Psoas muscle (tissue), 8 donors: ENCODE results near the gene POU3F2. TPM values are rescaled to one million over a fixed set of nuclear protein-coding genes. Genes with fewer than 3 reads are reported as not detected.

Experiments used
- ATAC-seq, 4 donors: fragments of 200-7000 bp; cut with Tn5 transposase; one replicate each; pipeline ENCODE4 v1.9.1; 2020; ENCODE audit warnings: moderate library complexity in 3 of 4, mild to moderate bottlenecking in 2 of 4
- DNase-seq, 2 donors: peaks; one replicate each; pipeline ENCODE4 v3.0.0-alpha.2; 2020
- H3K27ac ChIP-seq: fragments of 200-600 bp; one replicate; pipeline ENCODE4 v1.8.0; 2022
- H3K27me3 ChIP-seq, 3 donors: fragments of 200-600 bp in 1 of 3; one replicate each; pipeline versions ENCODE4 v1.6.1 to v1.8.0; 2013 to 2022; ENCODE audit warnings: low read length in 2 of 3, mild to moderate bottlenecking in 2 of 3, moderate library complexity in 1 of 3; ENCODE audit not compliant: insufficient read depth in 3 of 3
- H3K36me3 ChIP-seq, 2 donors: fragments of 200-600 bp in 1 of 2; one replicate each; pipeline versions ENCODE4 v1.6.1 to v1.8.0; 2013 to 2022; ENCODE audit warnings: low read depth in 1 of 2, mild to moderate bottlenecking in 1 of 2, moderate library complexity in 1 of 2; ENCODE audit not compliant: insufficient read depth in 1 of 2
- H3K4me1 ChIP-seq: fragments of 200-600 bp; one replicate; pipeline ENCODE4 v1.8.0; 2022
- H3K4me3 ChIP-seq: fragments of 200-600 bp; one replicate; pipeline ENCODE4 v1.8.0; 2022; ENCODE audit warnings: mild to moderate bottlenecking
- H3K9me3 ChIP-seq: fragments of 200-600 bp; one replicate; pipeline ENCODE4 v1.8.0; 2022
- CTCF ChIP-seq: fragments of 200-600 bp; IDR thresholded peaks from one replicate; pipeline ENCODE4 v1.8.0; 2022; ENCODE audit warnings: antibody characterized with exemption
- WGBS, 3 donors: extraction: QIAGEN DNeasy Blood & Tissue Kit; methylation state at CpG; one replicate each; pipeline versions ENCODE4 v1.1.6 to v1.1.7; 2013; 5-methylcytosine and 5-hydroxymethylcytosine counted together
- intact Hi-C, 2 donors: fragments of 100-400 bp; cut with DNase I; formaldehyde crosslinking; loops; one replicate each; pipeline versions ENCODE4 v1.11.0 to v1.14.2; 2022
- polyA plus RNA-seq, 3 donors: library from polyadenylated mRNA; stranded (reverse); fragments of 200-250 nt; gene quantifications; one replicate each; pipeline ENCODE4 v1.2.3, GENCODE V29; 2013
- total RNA-seq, 4 donors: library from RNA; stranded (reverse); fragmentation: NEBNext Ultra II Directional in 2 of 4; extraction: Animal tissue kit (Norgen Biotek cat#: 25700) in 2 of 4; gene quantifications; one replicate each; pipeline versions ENCODE4 v1.2.1 to v1.2.4, GENCODE V29; 2021 to 2023
- donor health status: healthy with polysubstance abuse.
- donor health status: DM: no; HTN: no; CAD: no; lungs with moderate emphysema.
- donor health status: Bipolar disorder and iron deficiency.
- donor health status: healthy.
- donor health status: DM: yes; HTN: yes; CAD: no.
- donor health status: DM: no; HTN: no; CAD: no.
- donor health status: DM: no; HTN: no; CAD: no.
- donor health status: DM: yes; HTN: yes; CAD: no.

Gene POU3F2
- total and polyA plus RNA-seq, 7 donors: 0.01 TPM; not detected in 6

- ATAC-seq (no peak), DNase-seq (no peak)
- no peaks in the 10 kb centered on the region for H3K9me3 ChIP-seq
- H3K27me3 ChIP-seq: peaks cover 3 to 100% (median 30%) of the 10 kb centered on the region in 3 donors
- no peaks in the 10 kb centered on the region for H3K36me3 ChIP-seq
- no peak overlapping the region for H3K4me3 ChIP-seq
- no peak overlapping the region for H3K27ac ChIP-seq
- no peak for TF ChIP-seq CTCF
- peaks cover 5% of the 10 kb centered on the region for H3K4me1 ChIP-seq
- intact Hi-C loops: loop anchor here in 1 of 2 donors (10.0 kb wide), 1 partner anchor 282 kb away; no protein-coding TSS in a partner anchor
- 10 to 14% (median 12%) methylated on average over 40 to 44 of the region's 44 CpGs for WGBS, 3 donors
These were observed 8.2 kb downstream of the POU3F2 start for GRCh38 chr6:98842342-98843180.

DNA sequence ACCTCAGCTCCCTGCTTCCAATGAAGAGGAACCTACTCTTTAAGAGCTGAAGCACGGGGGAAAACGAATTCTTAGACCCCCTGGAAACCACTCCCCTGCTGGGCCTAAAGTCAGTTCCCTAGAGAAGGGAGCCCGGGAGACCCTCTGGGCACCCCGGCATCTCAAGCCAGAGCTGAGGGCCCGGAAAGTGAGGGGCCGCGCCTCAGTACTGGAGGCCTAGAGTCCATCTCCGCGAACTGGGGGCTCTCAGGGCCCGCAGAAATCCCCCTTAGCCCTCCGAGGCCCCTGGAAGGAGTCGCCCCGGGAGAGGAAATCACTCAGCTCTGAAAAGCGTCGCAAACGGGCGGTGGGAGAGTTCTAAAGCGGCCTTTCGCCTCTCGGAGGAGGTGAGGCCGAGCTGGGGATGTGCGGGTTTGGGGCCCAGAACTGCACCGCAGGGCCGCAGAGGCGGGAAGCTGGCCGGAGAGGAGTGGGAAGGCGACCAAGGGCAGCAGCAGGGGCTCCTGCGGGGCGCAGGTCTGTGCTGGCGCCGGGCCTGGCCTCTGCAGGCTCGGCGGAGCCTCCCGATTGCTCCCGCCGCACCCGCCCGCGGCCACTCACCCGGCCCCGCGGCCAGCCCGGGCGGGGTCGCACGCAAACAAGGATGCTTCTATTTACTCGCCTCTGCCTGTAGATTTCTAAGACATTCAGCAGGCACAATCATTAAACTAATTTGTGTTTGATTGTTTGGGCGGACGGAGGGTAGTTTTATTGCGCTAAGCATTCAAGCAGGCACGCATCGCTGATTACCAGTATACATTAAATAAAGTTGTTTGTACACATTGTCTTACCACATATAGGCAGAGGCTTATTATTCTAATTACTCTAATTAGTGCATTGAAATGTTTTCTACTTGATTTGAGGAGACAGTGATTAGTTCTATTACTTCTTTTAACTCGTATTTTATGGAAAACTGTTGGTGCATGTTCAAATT is 9.2 kb downstream of the POU3F2 start:
- intact Hi-C loops: loop anchor here in 1 of 2 donors (10.0 kb wide), 1 partner anchor 281 kb away; no protein-coding TSS in a partner anchor
- WGBS, 3 donors: 16 to 19% (median 18%) methylated on average over 53 of the region's 53 CpGs
- Histone ChIP-seq H3K4me3 (no peak overlapping the region), H3K36me3 (no peaks in the 10 kb centered on the region), H3K27ac (no peak overlapping the region), H3K27me3 (peaks cover 3 to 100% (median 34%) of the 10 kb centered on the region in 3 donors), H3K4me1 (peaks cover 5% of the 10 kb centered on the region), H3K9me3 (no peaks in the 10 kb centered on the region)
- DNase-seq: no peak
- no peak for TF ChIP-seq CTCF
- ATAC-seq: no peak

DNA sequence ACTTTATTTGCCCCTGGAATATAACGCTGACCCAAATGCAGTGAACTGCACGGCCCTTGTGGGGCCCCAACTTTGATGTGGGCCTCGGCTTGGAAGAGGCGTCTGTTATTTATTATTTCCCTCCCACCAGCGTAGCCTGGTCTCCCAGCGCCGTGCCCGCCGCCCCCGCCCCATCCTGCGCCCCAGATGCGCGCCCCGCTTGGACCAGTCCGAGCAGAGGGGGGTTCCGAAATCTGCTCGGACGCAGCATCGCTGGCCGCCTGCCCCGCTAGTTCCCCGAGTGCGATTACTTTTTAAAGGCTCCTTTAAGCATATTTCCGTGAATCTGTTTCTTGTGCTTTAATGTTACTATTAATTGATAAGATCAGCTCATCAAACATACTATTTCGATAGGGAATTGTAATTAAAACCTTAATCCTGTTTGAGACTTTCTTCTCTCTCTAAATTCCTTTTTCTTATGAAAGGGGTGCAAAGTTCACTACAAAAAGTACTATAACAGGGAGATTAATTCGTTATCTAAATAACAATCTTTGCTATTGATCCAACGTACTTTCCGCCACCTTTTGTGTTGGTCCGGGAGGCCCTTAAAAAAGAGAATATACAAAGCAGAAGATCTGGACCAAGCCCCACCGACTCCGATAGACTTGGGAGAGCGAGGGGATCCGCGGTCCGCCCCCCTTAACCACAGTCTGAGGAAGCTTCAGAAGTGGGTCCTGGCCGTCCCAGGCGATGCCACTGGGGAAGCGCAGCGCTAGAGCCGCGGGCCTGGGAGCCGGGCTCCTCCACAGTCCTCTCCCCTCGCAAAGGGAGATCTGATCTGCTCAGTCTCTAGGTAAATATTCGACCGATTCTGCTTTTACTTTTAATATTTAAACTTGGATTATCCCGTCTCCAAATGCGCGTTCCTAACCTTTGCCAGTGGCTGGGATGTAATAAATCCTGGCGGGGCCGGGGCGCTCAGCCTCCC is 10.2 kb downstream of the POU3F2 start:
- peak overlapping the region; percentile 44 for H3K4me3 ChIP-seq
- ATAC-seq (no peak), DNase-seq (no peak)
- peaks cover 3 to 99% (median 37%) of the 10 kb centered on the region in 3 donors for H3K27me3 ChIP-seq
- H3K9me3 ChIP-seq: no peaks in the 10 kb centered on the region
- WGBS, 3 donors: 6 to 8% (median 7%) methylated on average over 45 to 51 of the region's 51 CpGs
- no peak overlapping the region for H3K27ac ChIP-seq
- H3K36me3 ChIP-seq: no peaks in the 10 kb centered on the region
- H3K4me1 ChIP-seq: peaks cover 5% of the 10 kb centered on the region
- intact Hi-C loops: loop anchor here in 1 of 2 donors (5.0 to 10.0 kb wide), 2 partner anchors 280 to 1347 kb away; no protein-coding TSS in a partner anchor
- no peak for TF ChIP-seq CTCF
